ENCODE measurements around the gene YIPF1.

YIPF1 gene

GRCh38 chr1:53850082-53850673 lies 39.4 kb downstream of the YIPF1 start:
- no peak for DNase-seq (ENCODE audit: low read depth, low spot score)
- H3K4me3 ChIP-seq (ENCODE audit: low read depth, low read length): no peak overlapping the region
- no peak for TF ChIP-seq CTCF (IDR thresholded peaks at IDR 0.05; ENCODE audit: low read depth, low read length)
- in situ Hi-C loops (cut with HindIII; ENCODE audit: low sequenced_read_pairs): no loop called here

GRCh38 chr1:53847980-53848379 lies 41.6 kb downstream of the YIPF1 start:
- TF ChIP-seq CTCF (IDR thresholded peaks at IDR 0.05; ENCODE audit: low read depth, low read length): no peak
- in situ Hi-C loops (cut with HindIII; ENCODE audit: low sequenced_read_pairs): no loop called here

GRCh38 chr1:53842347-53842746 lies 47.2 kb downstream of the YIPF1 start:
- no peak for DNase-seq (ENCODE audit: low read depth, low spot score)
- no peak overlapping the region for H3K4me3 ChIP-seq (ENCODE audit: low read depth, low read length)
- in situ Hi-C loops (cut with HindIII; ENCODE audit: low sequenced_read_pairs): no loop called here
- no peak for TF ChIP-seq CTCF (IDR thresholded peaks at IDR 0.05; ENCODE audit: low read depth, low read length)

More at GRCh38 chr1:53847980-53848379, 41.6 kb downstream of the YIPF1 start:
- no peak overlapping the region for H3K4me3 ChIP-seq (ENCODE audit: low read depth, low read length)
- DNase-seq (ENCODE audit: low read depth, low spot score): no peak

- H3K4me3 ChIP-seq (ENCODE audit: low read depth, low read length): peak overlapping the region; percentile 97
- DNase-seq (ENCODE audit: low read depth, low spot score): no peak
- in situ Hi-C loops (cut with HindIII; ENCODE audit: low sequenced_read_pairs): no loop called here
- no peak for TF ChIP-seq CTCF (IDR thresholded peaks at IDR 0.05; ENCODE audit: low read depth, low read length)
Measured at GRCh38 chr1:53838654-53838974, 51.0 kb downstream of the YIPF1 start.

GRCh38 chr1:53837924-53838653 lies 51.5 kb downstream of the YIPF1 start, which contains the start of gene NDC1:
NDC1 (minus strand) TSS chr1:53838296; CDS start chr1:53838261, 35 bp downstream.
- TF ChIP-seq CTCF (IDR thresholded peaks at IDR 0.05; ENCODE audit: low read depth, low read length): peak; percentile 23
- in situ Hi-C loops (cut with HindIII; ENCODE audit: low sequenced_read_pairs): no loop called here
- DNase-seq (ENCODE audit: low read depth, low spot score): peak; percentile 97
- peak within 1 kb of the TSS; percentile 97 for H3K4me3 ChIP-seq (ENCODE audit: low read depth, low read length)

GRCh38 chr1:53837646-53837923 lies 52.0 kb downstream of the YIPF1 start:
- peak overlapping the region; percentile 97 for H3K4me3 ChIP-seq (ENCODE audit: low read depth, low read length)
- peak; percentile 3 for DNase-seq (ENCODE audit: low read depth, low spot score)
- in situ Hi-C loops (cut with HindIII; ENCODE audit: low sequenced_read_pairs): no loop called here
- no peak for TF ChIP-seq CTCF (IDR thresholded peaks at IDR 0.05; ENCODE audit: low read depth, low read length)
